Measurements from ENCODE around the gene MYO7A.

The MYO7A gene

DNA sequence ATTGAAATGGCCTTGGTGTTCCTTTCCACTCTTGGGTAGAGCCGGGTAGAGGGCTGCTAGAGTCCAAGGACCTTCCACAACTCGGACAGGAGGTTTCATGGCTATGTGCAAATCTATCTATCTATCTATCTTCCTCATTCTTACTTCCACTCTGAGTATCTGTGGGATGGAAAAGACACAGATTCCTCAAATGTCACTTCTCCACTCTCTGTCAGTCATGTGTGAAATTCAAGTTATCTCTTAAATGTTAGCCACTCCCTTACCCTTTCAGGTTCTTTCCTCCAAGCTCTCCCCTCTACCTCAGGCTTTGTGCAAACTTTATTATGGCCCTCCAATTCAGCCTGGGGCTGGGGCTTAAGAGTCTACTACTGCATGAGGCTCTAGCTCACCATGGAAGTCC, 89.1 kb downstream of the MYO7A start:
- no peak for DNase-seq (ENCODE audit: low read depth)

DNA sequence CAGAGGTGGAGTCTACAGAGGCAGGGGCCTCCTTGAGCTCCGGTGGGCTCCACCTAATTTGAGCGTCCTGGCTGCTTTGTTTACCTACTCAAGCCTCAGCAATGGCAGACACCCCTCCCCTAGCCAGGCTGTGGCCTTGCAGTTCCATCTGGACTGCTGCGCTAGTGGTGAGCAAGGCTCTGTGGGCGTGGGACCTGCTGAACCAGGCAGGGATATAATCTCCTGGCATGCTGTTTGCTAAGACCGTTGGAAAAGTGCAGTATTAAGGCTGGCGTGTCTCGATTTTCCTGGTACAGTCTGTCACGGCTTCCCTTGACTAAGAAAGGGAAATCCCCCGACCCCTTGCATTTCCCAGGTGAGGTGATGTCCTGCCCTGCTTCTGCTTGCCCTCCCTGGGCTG, 95.8 kb downstream of the MYO7A start:
- no peak for DNase-seq (ENCODE audit: low read depth)

DNA sequence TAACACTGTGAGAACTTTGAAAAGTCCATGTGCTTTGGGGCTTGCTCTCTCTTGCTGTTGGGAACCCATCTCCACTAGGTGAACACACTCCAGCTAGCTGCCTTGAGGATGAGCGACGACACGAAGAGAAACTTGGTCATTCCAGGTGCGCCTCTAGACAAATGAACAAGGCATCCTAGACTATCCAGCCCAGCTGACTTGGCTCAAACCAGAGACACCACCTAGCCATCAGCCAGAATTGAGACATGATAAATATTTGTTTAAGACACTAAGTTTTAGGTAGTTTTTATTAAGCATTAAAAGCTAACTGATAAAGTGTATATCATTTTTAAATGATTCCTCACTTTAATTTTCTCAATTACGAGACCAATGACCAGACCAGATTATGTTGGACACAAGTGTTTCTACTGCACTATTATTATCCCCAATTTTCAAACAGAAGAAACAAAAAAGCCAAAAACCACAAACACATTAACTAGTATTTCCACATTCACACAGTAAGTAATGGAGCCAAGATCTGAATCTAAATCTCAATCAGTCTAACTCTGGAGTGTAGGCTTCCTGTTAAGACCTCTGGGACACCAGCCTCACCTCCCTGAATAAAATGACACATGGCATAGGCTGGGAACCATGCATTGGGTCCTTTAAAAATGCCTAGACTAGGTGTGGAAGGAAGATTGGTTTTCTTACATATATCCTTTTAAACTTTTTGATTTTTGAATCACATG, 103.0 kb downstream of the MYO7A start:
- no peak for DNase-seq (ENCODE audit: low read depth)

GRCh38 chr11:77231800-77232199, 103.8 kb downstream of the MYO7A start:
- DNase-seq (ENCODE audit: low read depth): no peak

DNA sequence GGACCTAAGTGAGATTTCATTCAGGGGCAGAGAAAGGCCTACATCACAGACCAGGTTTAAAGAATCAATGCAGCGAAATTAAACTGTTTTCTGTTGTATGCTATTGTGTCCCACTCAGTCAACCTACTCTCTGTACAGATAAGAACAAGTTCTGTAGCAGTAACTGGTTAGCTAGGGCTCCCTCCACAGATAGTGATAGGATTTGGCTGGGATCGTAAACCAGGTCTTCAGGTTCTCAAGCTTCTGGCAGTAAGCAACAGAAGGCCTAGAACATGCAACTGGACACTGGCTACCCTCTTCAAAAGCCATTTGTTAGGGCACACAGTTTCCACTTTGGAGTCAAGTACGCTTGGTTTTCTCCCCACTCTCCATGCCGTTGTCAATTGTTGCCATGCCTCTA, 104.2 kb downstream of the MYO7A start:
- no peak for DNase-seq (ENCODE audit: low read depth)

- DNase-seq (ENCODE audit: low read depth): no peak
Observed at GRCh38 chr11:77233011-77233410, 105.0 kb downstream of the MYO7A start.

- no peak for DNase-seq (ENCODE audit: low read depth)
Observed at GRCh38 chr11:77236901-77237300, 108.9 kb downstream of the MYO7A start.

- DNase-seq (ENCODE audit: low read depth): no peak
Observed at GRCh38 chr11:77244277-77245027, 116.4 kb downstream of the MYO7A start.

GRCh38 chr11:77249427-77249826, 121.4 kb downstream of the MYO7A start:
- no peak for DNase-seq (ENCODE audit: low read depth)

DNA sequence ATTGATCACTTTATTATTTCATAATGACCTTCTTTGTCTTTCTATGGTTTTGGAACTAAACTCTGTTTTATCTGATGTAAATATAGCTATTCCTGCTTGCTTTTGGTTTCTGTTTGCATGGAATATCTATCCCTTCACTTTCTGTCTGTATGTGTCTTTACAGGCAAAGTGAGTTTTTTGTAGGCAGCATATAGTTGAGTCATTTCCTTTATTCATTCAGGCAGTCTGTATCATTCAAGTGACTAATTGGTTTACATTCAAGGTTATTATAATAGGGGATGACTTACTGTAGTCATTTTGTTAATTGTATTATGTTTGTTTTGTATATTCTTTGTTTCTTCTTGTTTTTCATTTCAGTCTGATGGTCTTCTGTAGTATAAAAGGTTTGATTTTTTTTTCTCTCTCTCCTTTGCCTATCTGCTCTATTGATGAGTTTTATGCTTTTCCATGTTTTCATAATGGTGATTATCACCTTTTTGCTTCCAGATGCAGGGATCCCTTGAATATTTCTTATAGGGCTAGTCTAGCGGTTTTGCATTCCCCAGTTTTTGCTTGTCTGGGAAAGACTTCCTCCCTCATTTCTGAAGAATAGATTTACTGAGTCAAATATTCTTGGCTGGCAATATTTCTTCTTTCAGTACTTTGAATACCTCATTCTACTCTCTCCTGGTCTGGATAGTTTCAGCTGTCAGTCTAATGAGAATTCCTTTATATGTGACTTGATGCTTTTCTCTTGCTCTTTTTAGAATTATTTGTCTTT, 123.0 kb downstream of the MYO7A start:
- DNase-seq (ENCODE audit: low read depth): no peak

DNA sequence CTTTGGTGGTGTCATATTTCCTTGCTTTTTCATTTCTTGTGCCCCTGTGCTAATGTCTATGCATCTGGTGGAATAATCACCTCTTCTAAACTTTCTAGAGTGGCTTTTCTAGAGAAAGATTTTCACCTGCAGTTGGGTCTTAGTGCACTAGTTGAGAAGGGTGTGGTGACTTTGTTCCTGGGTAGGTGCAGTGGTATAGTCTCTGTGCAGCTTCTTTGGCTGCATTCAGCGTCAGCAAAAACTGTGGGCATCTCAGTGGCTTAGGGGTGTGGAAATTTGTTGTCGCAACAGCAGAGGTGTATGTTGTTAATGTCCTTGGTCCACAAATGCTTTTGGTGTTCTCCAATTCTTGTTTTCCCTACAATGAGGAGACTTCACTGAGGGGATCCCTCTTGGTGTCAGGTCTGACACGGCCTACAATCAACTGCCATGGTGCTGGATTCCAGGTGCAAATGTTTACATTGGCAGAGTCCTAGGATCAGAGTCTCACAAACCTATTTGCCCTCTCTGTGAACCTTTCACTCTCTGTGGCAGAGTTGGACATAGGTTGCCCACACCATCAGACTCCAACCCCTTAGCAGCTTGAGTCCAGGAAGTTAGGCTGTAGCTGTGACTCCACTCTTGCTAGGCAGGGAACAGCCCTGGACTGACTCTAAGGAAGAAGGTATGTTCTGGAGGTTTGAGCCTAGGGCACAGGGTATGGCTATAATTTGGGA, 124.7 kb downstream of the MYO7A start:
- DNase-seq (ENCODE audit: low read depth): no peak

DNA sequence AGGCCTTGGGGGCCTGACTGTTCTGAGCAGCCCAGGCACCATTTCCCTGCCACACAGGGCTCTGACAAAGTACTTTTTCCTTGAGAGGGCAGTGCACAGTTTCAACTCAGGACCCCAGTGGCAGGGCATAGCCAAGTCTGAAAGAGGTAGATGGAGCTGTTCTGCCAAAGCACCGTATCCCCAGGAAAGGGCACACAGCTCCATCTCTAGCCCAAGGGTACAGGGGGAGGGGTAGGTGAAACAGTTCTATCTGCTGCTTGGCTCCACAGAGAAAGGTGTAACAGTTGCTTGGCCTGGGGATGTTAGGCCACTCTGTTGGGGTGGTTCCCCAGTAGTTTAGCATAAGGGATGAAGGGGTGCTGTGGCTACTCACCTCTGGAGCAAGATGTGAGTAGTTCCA, 125.6 kb downstream of the MYO7A start:
- no peak for DNase-seq (ENCODE audit: low read depth)

DNA sequence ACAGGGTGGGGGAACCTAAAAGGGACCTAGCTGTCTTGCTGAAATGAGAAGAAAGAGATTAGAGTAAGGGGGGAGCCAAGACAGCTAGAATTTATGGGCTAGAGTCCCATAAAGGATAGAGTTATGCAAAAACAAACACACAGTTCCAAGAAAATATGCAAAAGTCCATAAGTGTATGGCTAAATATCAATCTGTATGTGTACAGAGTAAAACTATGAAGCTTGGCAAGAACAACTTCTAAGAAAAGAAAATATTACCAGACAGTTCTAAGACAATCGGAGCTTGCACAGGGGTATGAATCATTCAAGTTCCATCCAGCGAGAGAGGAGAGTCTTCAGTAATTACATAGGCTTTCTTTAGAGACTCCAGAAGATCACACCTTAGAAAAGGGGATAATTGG, 131.6 kb downstream of the MYO7A start:
- no peak for DNase-seq (ENCODE audit: low read depth)

DNA sequence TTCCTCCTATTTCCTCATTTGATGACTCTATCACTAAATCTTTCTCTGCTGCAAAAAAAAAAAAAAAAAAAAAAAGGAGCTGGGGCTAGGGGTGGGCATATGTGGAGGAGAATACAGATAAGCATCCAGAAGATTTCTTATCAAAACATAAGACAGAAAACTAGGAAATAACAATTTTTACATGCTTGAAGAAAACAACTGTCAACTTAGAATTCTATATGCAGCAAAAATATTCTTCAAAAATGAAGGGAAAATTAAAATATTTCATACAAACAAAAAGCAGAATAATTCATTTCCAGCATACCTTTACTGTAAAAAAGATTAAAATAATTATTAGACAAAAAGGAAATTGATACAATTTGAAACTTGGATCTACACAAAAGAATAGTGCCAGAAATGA, 134.8 kb downstream of the MYO7A start:
- DNase-seq (ENCODE audit: low read depth): no peak

All from activated gamma-delta T cell treated with anti-CD3 and anti-CD28 coated beads, Interleukin-2, amount 50 U/mL, for 16 hours (primary cell).